Activated T-cell treated with anti-CD3 and anti-CD28 coated beads, Interleukin-2, amount 50 U/mL, for 24 hours (primary cell): ENCODE results near the gene F2R.
"Not testable (repeated sequence)": the region's sequence is repeated elsewhere in the genome, so short reads cannot be mapped to it uniquely, and the experiment has no call there.

Source experiments
- DNase-seq: peaks from one replicate; pipeline ENCODE4 v3.0.0-alpha.2; 2020
- H3K27ac Mint-ChIP-seq: 2 replicates; pipeline ENCODE4 v1.8.0; 2020; ENCODE audit warnings: mild to moderate bottlenecking, mixed read lengths
- H3K27me3 Mint-ChIP-seq: 2 replicates; pipeline ENCODE4 v1.8.0; 2020; ENCODE audit warnings: mixed read lengths
- H3K36me3 Mint-ChIP-seq: 2 replicates; pipeline ENCODE4 v1.8.0; 2020; ENCODE audit warnings: low read depth, mixed read lengths
- H3K4me1 Mint-ChIP-seq: 2 replicates; pipeline ENCODE4 v1.8.0; 2020; ENCODE audit warnings: low read depth, mixed read lengths
- H3K4me3 Mint-ChIP-seq: 2 replicates; pipeline ENCODE4 v1.8.0; 2020; ENCODE audit warnings: mild to moderate bottlenecking, moderate library complexity, mixed read lengths
- H3K9me3 Mint-ChIP-seq: 2 replicates; pipeline ENCODE4 v1.8.0; 2020; ENCODE audit warnings: mixed read lengths

The F2R gene

DNA sequence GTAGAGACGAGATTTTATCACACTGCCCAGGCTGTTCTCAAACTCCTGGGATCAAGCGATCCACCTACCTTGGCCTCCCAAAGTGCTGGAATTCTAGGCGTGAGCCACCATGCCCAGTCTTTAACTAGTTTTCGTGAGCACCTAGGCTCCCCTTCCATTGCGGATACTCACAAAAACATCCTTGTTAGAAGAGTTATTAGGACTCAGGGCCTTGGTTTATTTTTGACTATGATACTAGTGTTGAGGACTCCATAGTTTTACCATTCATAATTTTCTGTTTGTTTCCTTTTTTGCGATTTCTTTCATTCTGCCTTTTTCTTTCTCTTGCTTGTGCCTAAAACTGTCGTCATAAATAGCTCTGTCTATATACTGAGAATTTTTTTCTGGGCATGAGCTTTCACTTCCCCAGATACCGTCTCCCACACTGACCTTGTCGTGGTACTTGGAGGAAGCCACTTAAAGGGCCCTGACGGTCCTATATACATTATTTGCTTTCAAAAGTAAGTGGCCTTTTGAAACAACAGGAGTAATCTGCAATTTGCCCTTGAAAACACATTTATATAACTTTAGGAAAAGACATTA lies 5.2 kb downstream of the F2R start:
- H3K4me1 Mint-ChIP-seq: peaks cover 22% of the 10 kb centered on the region
- no peak for DNase-seq
- no peaks in the 10 kb centered on the region for H3K36me3 Mint-ChIP-seq
- H3K9me3 Mint-ChIP-seq: no peaks in the 10 kb centered on the region
- no peak overlapping the region for H3K4me3 Mint-ChIP-seq
- H3K27ac Mint-ChIP-seq: no peak overlapping the region
- peaks cover 26% of the 10 kb centered on the region for H3K27me3 Mint-ChIP-seq

DNA sequence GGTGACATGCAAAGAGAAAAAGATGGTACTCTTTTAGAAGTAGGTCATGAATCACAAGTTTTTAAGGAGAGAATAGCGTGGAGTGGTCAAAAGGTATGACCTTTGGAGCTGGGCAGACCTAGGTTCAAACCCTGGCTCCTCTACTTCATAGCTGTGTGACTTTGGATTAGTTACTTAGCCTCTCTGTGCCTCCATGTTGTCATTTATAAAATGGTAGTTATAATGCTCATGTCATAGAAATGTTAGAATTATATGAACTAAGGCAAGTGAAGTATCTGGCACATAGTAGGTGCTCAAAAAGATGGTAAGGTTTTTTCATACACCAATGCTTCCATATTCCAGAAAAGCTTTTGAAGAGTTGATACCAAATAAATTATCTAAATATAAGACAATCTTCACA lies 7.3 kb downstream of the F2R start:
- H3K4me1 Mint-ChIP-seq: peaks cover 5% of the 10 kb centered on the region
- H3K4me3 Mint-ChIP-seq: no peak overlapping the region
- DNase-seq: no peak
- H3K36me3 Mint-ChIP-seq: no peaks in the 10 kb centered on the region
- peaks cover 1% of the 10 kb centered on the region for H3K9me3 Mint-ChIP-seq
- peaks cover 7% of the 10 kb centered on the region for H3K27me3 Mint-ChIP-seq
- no peak overlapping the region for H3K27ac Mint-ChIP-seq

DNA sequence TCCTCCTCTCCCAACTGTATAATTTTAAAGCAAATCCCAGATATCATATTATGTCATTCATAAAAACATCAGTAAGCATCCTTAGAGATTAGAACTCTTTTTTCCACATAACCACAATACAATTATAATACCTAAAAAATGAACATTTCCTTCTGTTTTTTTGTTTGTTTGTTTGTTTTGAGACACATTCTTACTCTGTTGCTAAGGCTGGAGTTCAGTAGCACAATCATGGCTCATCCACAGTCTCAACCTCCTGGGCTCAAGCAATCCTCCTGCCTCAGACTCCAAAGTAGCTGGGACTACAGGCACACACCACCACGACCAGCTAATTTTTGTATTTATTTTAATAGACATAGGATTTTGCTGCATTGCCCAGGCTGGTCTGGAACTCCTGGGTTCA lies 8.0 kb downstream of the F2R start:
- no peak for DNase-seq
- Mint-ChIP-seq H3K36me3 (no peaks in the 10 kb centered on the region), H3K4me3 (no peak overlapping the region), H3K27ac (no peak overlapping the region), H3K27me3 (peaks cover 1% of the 10 kb centered on the region), H3K9me3 (peaks cover 2% of the 10 kb centered on the region), H3K4me1 (peaks cover 5% of the 10 kb centered on the region)

DNA sequence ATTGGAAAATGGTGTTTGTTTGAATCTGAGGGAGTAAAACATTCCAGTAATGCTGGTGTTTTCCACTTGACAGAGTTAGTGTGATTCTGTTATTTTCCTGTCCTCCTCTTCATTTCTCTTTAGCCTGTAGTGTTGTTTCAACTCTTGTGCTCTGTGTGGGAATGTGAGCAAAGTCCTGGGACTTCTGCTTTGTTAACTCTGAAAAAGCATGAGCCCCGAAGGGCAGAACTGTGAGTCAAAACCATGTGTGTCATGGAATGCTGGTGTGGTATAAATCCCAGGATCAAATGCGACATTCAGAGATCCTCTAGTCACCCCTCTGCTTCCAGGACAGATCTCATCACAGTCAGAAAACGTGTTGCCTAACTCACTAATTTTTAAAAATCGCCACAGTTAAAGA lies 8.9 kb downstream of the F2R start:
- peaks cover 6% of the 10 kb centered on the region for H3K36me3 Mint-ChIP-seq
- H3K9me3 Mint-ChIP-seq: peaks cover 11% of the 10 kb centered on the region
- H3K27ac Mint-ChIP-seq: no peak overlapping the region
- peaks cover 5% of the 10 kb centered on the region for H3K4me1 Mint-ChIP-seq
- no peaks in the 10 kb centered on the region for H3K27me3 Mint-ChIP-seq
- DNase-seq: no peak
- H3K4me3 Mint-ChIP-seq: no peak overlapping the region

DNA sequence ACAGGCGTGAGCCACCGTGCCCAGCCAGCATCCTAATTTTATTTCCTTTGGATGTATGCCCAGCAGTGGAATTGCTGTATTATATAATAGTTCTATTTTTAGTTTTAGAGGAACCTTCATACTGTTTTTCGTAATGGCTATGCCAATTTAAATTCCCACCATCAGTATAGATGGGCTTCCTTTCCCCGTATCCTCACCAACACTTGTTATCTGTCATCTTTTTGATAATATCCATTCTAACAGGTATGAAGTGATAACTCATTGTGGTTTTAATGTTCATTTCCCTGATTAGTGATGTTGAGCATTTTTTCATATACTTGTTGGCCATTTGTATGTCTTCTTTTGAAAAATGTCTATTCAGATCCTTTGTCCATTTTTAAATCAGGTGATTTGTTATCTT lies 13.0 kb downstream of the F2R start:
- H3K4me3 Mint-ChIP-seq: no peak overlapping the region
- peaks cover 15% of the 10 kb centered on the region for H3K36me3 Mint-ChIP-seq
- no peak for DNase-seq
- H3K27ac Mint-ChIP-seq: no peak overlapping the region
- H3K27me3 Mint-ChIP-seq: peaks cover 2% of the 10 kb centered on the region
- H3K4me1 Mint-ChIP-seq: peaks cover 23% of the 10 kb centered on the region
- peaks cover 24% of the 10 kb centered on the region for H3K9me3 Mint-ChIP-seq

DNA sequence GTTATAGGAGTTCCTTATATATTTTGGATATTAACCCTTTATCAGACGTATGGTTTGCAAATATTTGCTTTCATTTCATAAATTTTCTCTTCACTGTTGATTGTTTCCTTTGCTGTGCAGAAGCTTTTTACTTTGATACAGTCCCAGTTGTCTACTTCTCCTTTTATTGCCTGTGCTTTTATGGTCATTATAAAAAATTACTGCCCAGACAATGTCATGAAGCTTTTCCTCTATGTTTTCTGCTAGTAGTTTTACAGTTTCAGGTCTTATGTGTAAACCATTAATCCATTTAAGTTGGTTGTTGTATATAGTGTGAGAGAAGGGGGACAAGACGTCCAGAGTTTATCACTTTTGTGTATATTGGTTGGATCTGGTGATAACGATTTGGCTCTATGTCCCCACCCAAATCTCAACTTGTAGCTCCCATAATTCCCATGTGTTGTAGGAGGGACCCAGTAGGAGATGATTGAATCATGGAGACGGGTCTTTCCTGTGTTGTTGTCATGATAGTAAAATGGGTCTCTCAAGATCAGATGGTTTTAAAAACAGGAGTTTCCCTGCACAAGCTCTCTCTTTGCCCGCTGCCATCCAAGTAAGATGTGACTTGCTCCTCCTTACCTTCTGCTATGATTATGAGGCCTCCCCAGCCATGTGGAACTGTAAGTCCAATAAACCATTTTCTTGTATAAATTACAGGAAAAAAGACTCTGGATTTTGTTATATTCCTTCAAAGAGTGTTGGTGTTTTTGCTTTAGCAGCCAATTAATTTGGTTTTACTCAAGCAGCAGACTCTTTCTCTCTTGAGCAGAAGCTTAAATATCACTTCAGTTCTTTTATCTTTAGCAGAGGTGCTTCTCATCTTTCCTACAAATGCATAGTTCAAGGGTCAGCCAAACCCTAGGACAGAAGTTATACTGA lies 13.7 kb downstream of the F2R start:
- H3K4me1 Mint-ChIP-seq: peaks cover 24% of the 10 kb centered on the region
- peaks cover 2% of the 10 kb centered on the region for H3K27me3 Mint-ChIP-seq
- H3K4me3 Mint-ChIP-seq: no peak overlapping the region
- peaks cover 15% of the 10 kb centered on the region for H3K36me3 Mint-ChIP-seq
- H3K27ac Mint-ChIP-seq: no peak overlapping the region
- H3K9me3 Mint-ChIP-seq: peaks cover 24% of the 10 kb centered on the region
- no peak for DNase-seq

DNA sequence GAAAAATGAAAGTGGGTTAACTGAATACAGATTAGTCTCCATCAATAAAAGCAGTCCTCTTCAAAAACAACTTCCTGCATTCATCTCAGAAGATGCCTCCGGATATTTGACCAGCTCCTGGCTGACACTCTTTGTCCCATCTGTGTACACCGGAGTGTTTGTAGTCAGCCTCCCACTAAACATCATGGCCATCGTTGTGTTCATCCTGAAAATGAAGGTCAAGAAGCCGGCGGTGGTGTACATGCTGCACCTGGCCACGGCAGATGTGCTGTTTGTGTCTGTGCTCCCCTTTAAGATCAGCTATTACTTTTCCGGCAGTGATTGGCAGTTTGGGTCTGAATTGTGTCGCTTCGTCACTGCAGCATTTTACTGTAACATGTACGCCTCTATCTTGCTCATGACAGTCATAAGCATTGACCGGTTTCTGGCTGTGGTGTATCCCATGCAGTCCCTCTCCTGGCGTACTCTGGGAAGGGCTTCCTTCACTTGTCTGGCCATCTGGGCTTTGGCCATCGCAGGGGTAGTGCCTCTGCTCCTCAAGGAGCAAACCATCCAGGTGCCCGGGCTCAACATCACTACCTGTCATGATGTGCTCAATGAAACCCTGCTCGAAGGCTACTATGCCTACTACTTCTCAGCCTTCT lies 16.6 kb downstream of the F2R start:
- Mint-ChIP-seq H3K27ac (peak overlapping the region; percentile 78), H3K36me3 (peaks cover 15% of the 10 kb centered on the region), H3K4me1 (peaks cover 33% of the 10 kb centered on the region), H3K4me3 (peak overlapping the region; percentile 40), H3K9me3 (peaks cover 24% of the 10 kb centered on the region), H3K27me3 (peaks cover 2% of the 10 kb centered on the region)
- peak; percentile 52 for DNase-seq

DNA sequence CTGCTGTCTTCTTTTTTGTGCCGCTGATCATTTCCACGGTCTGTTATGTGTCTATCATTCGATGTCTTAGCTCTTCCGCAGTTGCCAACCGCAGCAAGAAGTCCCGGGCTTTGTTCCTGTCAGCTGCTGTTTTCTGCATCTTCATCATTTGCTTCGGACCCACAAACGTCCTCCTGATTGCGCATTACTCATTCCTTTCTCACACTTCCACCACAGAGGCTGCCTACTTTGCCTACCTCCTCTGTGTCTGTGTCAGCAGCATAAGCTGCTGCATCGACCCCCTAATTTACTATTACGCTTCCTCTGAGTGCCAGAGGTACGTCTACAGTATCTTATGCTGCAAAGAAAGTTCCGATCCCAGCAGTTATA lies 17.1 kb downstream of the F2R start:
- peaks cover 24% of the 10 kb centered on the region for H3K9me3 Mint-ChIP-seq
- DNase-seq: no peak
- peaks cover 2% of the 10 kb centered on the region for H3K27me3 Mint-ChIP-seq
- peak overlapping the region; percentile 78 for H3K27ac Mint-ChIP-seq
- H3K4me3 Mint-ChIP-seq: peak overlapping the region; percentile 40
- H3K36me3 Mint-ChIP-seq: peaks cover 15% of the 10 kb centered on the region
- H3K4me1 Mint-ChIP-seq: peaks cover 35% of the 10 kb centered on the region

DNA sequence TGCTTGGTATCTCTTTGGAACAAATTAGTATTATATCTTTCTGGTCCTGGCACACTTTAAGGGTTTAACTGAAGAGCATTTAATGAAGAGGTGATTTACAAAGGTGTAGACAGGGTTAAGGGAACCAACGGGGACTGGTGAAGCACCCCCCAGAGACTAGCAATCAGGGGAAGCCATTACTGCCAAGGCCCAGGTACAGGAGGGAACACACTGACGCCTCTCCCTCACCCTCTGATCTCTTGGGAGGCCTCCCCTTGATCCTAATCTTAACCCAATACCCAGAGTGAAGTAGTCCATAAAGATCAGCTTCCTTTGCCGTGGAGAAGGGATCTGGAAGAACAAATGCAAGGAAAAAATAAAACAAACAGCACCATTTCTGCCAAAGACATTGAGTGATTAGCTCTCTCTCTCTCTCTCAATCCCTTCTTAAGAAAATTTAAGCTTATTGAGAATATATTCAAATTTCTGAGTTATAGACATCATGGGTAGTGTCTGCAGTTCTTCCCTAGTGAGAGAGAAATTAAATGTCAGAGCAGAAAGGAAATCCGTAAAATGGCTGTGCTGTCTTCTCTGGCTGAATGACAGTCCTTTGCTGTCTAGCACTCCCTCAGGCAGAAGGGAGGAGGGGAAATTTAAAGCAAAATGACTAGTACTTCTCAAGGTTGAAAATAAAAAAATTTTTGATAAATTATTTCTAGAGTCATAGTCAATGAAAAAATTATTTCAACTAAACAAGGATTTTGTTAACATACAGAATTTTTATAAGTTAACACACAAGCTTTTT lies 20.0 kb downstream of the F2R start:
- DNase-seq: no peak
- Mint-ChIP-seq H3K27ac (no peak overlapping the region), H3K4me3 (no peak overlapping the region)

DNA sequence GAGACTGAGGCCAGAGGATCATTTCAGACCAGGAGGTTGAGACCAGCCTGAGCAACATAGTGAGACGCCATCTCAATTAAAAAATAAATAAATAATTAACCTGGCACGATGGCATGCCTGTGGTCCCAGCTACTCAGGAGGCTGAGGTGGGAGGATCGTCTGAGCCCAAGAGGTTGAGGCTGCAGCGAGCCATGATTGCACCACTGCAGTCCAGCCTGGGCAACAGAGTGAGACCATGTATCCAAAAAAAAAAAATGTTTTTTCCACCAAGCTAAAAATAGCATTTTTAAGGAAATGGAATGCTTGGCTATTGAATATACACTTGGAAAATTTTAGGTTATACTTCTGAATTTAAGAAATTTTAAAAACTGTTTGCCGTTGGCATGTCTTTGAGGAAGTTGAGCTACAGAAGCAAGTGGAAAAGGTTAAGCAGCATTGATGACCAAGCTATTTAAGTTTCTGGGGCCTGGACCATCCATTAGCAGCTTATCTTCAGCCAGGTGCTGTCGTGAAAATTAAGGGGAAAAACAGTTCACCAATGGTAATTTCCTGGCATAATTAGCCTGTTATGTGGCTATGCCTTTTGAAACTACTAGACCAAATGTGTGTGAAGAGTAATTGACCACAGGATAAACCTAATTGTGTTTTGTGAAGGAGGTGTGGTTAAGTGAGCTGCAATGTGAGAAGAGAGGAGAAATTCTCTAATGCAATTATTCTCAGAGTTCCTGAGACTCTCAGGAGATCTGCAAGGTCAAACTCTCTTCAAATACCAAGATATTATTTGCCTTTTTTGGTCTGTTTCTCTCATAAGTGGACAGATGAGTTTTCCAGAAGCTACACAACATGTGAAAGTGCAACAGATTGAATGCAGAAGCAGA lies 21.0 kb downstream of the F2R start:
- H3K27ac Mint-ChIP-seq: peak overlapping the region; percentile 37
- no peak for DNase-seq
- H3K9me3 Mint-ChIP-seq: no peaks in the 10 kb centered on the region
- H3K4me3 Mint-ChIP-seq: no peak overlapping the region
- H3K36me3 Mint-ChIP-seq: no peaks in the 10 kb centered on the region
- peaks cover 62% of the 10 kb centered on the region for H3K4me1 Mint-ChIP-seq
- H3K27me3 Mint-ChIP-seq: peaks cover 2% of the 10 kb centered on the region

More for the DNA sequence above, 20.0 kb downstream of the F2R start:
- Mint-ChIP-seq H3K4me1 (peaks cover 55% of the 10 kb centered on the region), H3K27me3 (peaks cover 2% of the 10 kb centered on the region), H3K36me3 (no peaks in the 10 kb centered on the region), H3K9me3 (peaks cover 2% of the 10 kb centered on the region)

DNA sequence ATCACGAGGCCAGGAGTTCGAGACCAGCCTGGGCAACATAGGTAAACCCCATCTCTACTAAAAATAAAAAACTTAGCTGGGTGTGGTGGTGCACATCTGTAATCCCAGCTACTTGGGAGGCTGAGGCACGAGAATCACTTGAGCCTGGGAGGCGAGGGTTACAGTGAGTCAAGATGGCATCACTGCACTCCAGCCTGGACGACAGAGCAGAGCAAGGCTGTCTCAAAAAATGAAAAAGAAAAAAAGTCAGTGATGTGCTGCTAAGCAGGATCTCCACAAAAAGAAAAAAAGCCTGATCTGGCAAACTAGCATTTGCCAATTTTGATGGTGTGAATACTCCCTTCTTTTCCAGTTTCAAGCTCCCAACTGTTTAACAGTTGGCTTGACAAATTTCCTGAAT lies 21.9 kb downstream of the F2R start:
- Mint-ChIP-seq H3K27me3 (no peaks in the 10 kb centered on the region), H3K9me3 (no peaks in the 10 kb centered on the region), H3K36me3 (no peaks in the 10 kb centered on the region), H3K4me3 (no peak overlapping the region), H3K4me1 (peaks cover 55% of the 10 kb centered on the region), H3K27ac (peak overlapping the region; percentile 90)
- no peak for DNase-seq

DNA sequence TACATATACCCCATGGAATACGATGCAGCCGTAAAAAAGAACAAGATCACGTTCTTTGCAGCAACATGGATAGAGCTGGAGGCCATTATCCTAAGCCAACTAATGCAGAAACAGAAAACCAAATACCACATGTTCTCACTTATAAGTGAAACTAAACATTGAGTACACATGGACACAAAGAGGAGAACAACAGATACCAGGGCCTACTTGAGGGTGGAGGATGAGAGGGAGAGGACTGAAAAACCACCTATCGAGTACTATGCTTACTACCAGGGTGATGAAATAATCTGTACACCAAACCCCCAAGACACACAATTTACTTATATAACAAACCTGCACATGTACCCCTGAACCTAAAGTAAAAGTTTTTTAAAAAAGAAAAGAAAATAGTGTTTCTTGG lies 25.6 kb downstream of the F2R start:
- H3K36me3 Mint-ChIP-seq, H3K27me3 Mint-ChIP-seq, DNase-seq, H3K9me3 Mint-ChIP-seq, H3K27ac Mint-ChIP-seq, H3K4me3 Mint-ChIP-seq: not testable (repeated sequence)
- H3K4me1 Mint-ChIP-seq: peaks cover 35% of the 10 kb centered on the region

DNA sequence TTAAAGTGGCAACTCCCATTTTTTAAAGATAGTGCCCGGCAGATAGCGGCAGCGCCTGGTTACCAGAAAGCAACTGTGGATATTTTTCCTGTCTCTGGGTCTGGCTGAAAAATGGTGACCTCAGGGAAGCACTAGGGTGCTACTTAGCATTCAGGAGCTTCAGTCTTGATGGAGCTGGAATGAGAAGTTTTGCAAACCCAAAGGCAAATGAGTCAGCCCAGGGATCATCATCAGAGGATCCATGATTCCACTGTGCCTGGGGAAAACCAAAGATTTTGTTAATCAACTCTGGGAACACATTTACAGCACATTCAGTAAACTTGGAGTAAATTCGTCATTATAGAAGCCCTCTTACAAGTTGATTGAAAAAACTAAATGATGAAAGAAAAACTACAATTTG lies 26.7 kb downstream of the F2R start:
- Mint-ChIP-seq H3K4me1 (peaks cover 29% of the 10 kb centered on the region), H3K4me3 (no peak overlapping the region), H3K36me3 (no peaks in the 10 kb centered on the region), H3K9me3 (no peaks in the 10 kb centered on the region), H3K27ac (no peak overlapping the region), H3K27me3 (no peaks in the 10 kb centered on the region)
- no peak for DNase-seq

DNA sequence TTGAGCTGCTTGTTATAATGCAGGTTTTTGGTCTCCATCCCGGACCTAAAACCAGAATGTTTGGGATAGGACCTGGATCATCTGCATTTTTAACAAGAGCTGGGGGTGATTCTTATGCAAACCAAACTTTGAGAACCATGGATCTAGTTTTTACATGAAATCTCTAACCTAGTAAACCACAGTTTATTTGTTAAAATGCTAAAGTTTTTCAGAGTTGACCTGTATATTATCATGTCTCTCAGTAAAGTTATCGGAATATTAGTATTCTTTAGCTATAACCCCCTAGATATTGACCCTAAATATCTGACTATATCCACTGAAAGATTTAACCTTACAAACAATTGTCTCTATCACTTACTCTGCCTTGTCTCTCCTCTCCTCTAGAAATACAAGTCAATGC lies 28.7 kb downstream of the F2R start:
- no peaks in the 10 kb centered on the region for H3K36me3 Mint-ChIP-seq
- no peaks in the 10 kb centered on the region for H3K9me3 Mint-ChIP-seq
- DNase-seq: no peak
- H3K4me1 Mint-ChIP-seq: peaks cover 11% of the 10 kb centered on the region
- no peaks in the 10 kb centered on the region for H3K27me3 Mint-ChIP-seq
- no peak overlapping the region for H3K4me3 Mint-ChIP-seq
- H3K27ac Mint-ChIP-seq: no peak overlapping the region
